Peyer's patch (tissue), 4 donors: ENCODE results near the gene HDHD5. TPM values are rescaled to one million over a fixed set of nuclear protein-coding genes. Genes with fewer than 3 reads are reported as not detected.

Source experiments
- DNase-seq, 3 donors: peaks; one replicate each; pipeline ENCODE4 v3.0.0-alpha.2; 2017 to 2019
- H3K27ac ChIP-seq, 4 donors: fragments of 200-600 bp; sonication (generic); one replicate each; pipeline ENCODE4 v1.5.1; 2016 to 2019
- H3K27me3 ChIP-seq, 2 donors: fragments of 200-600 bp; sonication (generic); one replicate each; pipeline ENCODE4 v1.5.1; 2019
- H3K36me3 ChIP-seq, 3 donors: fragments of 200-600 bp; sonication (generic); one replicate each; pipeline ENCODE4 v1.5.1; 2016 to 2019
- H3K4me1 ChIP-seq, 4 donors: fragments of 200-600 bp; sonication (generic); one replicate each; pipeline ENCODE4 v1.5.1; 2016 to 2019
- H3K4me3 ChIP-seq, 4 donors: fragments of 200-600 bp; sonication (generic); 1 replicate in 3 of 4; 2 replicates in 1 of 4; pipeline ENCODE4 v1.5.1; 2016 to 2019; ENCODE audit warnings: mild to moderate bottlenecking in 1 of 4
- H3K9me3 ChIP-seq, 4 donors: fragments of 200-600 bp; sonication (generic); one replicate each; pipeline ENCODE4 v1.5.1; 2016 to 2019; ENCODE audit warnings: mild to moderate bottlenecking in 1 of 4
- POLR2A ChIP-seq, 2 donors: fragments of 450-650 bp; IDR thresholded peaks; one replicate each; pipeline ENCODE4 v1.5.1; 2017; ENCODE audit warnings: antibody characterized with exemption in 2 of 2, mild to moderate bottlenecking in 2 of 2, moderate library complexity in 2 of 2
- total RNA-seq, 4 donors: library from RNA; depleted of rRNA; stranded (reverse); fragments of >200 nt; gene quantifications; one replicate each; pipeline ENCODE4 v1.1.0, GENCODE V29; 2016
- TF ChIP-seq, protein P1 (sequence below), 6 experiments: fragments of 450-650 bp in 4 of 6; fragments of 200-600 bp in 2 of 6; sonication (generic) in 1 of 6; IDR thresholded peaks; one replicate each; pipeline ENCODE4 v1.5.1; 2017 to 2019; ENCODE audit warnings: antibody characterized with exemption in 6 of 6, mild to moderate bottlenecking in 3 of 6, moderate library complexity in 1 of 6

Gene HDHD5
- total RNA-seq, 4 donors from 2014 or later = 15.7 to 42.0 (median 31.0) TPM

DNA sequence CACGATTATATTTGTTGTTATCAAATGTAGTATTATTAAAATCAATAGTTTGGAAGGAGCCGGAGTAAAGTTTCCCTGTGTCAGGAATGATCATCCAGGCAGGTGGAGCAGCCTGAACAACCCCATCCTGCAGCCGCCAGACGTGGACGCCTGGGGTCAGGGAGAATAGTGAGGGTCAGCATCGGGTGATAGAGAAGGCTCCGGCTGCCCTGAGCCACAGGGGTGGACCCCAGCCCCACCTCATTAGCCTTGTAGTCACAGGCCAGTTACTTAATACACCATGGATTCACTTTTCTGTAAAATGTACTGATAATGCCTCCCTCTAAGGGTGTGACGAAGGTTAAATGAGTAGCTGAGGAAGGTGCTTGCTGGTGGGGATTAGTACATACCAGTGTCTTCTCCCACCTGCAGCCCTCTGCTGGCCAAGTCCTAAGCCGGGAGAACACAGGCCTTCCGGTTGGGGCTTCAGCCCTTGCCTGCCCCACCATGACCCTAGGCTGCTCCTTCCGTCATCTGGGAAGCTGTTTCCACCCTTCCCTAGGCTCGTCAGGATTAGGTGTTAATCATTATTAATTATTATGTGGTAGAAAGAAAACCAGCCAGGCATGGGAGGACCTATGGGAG lies 52.8 kb downstream of the HDHD5 start:
- H3K27ac ChIP-seq = no peak overlapping the region
- DNase-seq = no peak
- H3K9me3 ChIP-seq = no peaks in the 10 kb centered on the region
- no peaks in the 10 kb centered on the region for H3K4me1 ChIP-seq
- H3K27me3 ChIP-seq = no peaks in the 10 kb centered on the region
- no peak for TF ChIP-seq POLR2A (IDR thresholded peaks at IDR 0.05)
- TF ChIP-seq, protein P1, sequence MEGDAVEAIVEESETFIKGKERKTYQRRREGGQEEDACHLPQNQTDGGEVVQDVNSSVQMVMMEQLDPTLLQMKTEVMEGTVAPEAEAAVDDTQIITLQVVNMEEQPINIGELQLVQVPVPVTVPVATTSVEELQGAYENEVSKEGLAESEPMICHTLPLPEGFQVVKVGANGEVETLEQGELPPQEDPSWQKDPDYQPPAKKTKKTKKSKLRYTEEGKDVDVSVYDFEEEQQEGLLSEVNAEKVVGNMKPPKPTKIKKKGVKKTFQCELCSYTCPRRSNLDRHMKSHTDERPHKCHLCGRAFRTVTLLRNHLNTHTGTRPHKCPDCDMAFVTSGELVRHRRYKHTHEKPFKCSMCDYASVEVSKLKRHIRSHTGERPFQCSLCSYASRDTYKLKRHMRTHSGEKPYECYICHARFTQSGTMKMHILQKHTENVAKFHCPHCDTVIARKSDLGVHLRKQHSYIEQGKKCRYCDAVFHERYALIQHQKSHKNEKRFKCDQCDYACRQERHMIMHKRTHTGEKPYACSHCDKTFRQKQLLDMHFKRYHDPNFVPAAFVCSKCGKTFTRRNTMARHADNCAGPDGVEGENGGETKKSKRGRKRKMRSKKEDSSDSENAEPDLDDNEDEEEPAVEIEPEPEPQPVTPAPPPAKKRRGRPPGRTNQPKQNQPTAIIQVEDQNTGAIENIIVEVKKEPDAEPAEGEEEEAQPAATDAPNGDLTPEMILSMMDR (IDR thresholded peaks at IDR 0.05) = no peak
- H3K4me3 ChIP-seq = no peak overlapping the region
- H3K36me3 ChIP-seq = peaks cover 0 to 84% (median 3%) of the 10 kb centered on the region in 3 donors

DNA sequence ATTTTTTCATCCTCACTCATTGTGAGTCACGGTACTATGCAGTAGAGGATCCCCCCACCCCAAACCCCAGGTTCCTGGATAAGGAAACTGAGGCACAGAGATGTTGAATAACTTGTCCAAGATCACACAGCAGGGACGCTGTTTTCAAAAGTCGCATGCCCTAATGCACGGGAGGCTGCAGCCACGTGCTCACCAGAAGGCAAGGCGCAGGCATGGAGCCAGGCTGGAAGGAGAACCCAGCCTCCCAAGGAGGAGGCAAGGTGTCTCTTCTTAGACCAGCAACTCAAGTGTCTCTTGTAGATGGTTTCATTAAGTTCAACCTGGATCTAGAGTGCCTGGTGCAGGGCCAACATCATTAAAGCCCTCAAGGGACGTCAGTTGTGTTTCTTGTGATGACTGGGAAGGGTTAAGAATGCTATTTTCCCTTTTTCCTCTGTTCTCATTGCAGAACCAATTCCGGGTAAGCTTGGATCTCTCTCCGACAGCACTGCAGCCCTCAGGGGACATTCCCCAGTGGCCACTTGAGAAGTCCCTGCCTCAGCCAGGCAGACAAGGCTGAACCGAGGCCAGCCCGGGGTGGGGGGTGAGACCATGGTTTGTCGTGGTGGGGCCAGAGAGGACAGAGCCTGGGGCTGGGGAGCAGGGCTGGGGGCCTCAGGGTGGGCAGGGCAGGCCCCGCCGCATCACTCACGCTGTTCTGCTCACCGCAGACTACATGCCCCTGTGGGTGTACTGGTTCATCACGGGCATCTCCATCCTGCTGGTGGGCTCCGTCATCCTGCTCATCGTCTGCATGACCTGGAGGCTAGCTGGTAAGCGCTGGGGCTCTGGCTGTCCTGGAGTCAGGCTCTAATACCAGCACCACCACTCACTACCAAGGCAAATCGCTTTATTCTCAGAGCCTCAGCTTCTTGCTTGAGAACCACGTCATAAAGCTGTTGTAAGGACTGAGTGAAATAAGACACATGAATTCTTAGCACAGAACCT lies 53.6 kb downstream of the HDHD5 start:
- no peaks in the 10 kb centered on the region for H3K4me1 ChIP-seq
- H3K27ac ChIP-seq = no peak overlapping the region
- no peak overlapping the region for H3K4me3 ChIP-seq
- H3K9me3 ChIP-seq = no peaks in the 10 kb centered on the region
- H3K27me3 ChIP-seq = no peaks in the 10 kb centered on the region
- no peak for DNase-seq
- TF ChIP-seq, protein P1 (IDR thresholded peaks at IDR 0.05) = no peak
- TF ChIP-seq POLR2A (IDR thresholded peaks at IDR 0.05) = no peak
- peaks cover 0 to 92% (median 3%) of the 10 kb centered on the region in 3 donors for H3K36me3 ChIP-seq

DNA sequence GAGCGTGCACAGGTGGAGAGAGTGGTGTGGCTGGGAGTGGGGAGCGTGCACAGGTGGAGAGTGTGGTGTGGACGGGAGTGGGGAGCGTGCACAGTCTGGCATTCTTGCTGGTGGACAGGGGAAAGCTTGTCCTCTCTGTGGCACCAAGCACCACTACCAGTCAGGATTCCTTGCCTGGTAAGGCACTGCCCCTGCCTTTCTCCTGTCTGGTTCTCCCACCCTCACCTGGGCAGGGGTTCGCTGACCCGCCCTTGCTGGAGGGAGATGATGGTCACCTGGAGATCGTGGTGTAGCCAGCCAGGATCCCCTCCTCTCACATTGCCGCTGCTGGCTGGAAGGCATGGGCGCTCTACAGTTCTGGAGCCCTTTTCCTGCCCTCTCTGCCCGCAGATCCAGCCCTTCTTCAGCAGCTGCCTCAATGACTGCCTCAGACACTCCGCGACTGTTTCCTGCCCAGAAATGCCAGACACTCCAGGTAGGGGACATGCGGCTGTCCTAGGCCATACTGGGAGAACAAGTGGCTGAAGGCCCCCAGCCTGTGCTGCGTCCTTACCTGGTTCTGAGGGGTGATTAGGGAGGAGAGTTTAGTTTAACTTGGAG lies 54.6 kb downstream of the HDHD5 start:
- DNase-seq = peak in 1 of 3 donors; percentile 31
- TF ChIP-seq POLR2A (IDR thresholded peaks at IDR 0.05) = no peak
- TF ChIP-seq, protein P1 (IDR thresholded peaks at IDR 0.05) = no peak
- Histone ChIP-seq H3K4me1 (no peaks in the 10 kb centered on the region), H3K27ac (no peak overlapping the region), H3K36me3 (peaks cover 0 to 95% (median 3%) of the 10 kb centered on the region in 3 donors), H3K9me3 (no peaks in the 10 kb centered on the region), H3K27me3 (no peaks in the 10 kb centered on the region), H3K4me3 (no peak overlapping the region)

DNA sequence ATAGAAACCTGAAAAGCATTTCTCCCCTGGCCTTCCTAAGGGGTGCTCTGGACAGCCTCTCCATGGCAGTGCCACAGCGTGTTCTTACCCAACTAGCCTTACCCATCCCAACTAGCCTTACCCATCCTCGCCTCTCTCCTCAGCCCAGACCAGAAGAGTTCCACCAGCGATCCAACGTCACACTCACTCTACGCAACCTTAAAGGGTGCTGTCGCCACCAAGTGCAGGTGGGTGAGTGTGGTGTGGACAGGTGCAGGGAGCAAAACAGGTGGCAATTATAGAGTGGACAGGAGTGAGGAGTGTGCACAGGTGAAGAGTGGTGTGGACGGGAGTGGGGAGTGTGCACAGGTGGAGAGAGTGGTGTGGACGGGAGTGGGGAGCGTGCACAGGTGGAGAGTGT lies 55.7 kb downstream of the HDHD5 start:
- TF ChIP-seq POLR2A (IDR thresholded peaks at IDR 0.05) = no peak
- TF ChIP-seq, protein P1 (IDR thresholded peaks at IDR 0.05) = no peak
- no peak overlapping the region for H3K27ac ChIP-seq
- peaks cover 0 to 3% (median 0%) of the 10 kb centered on the region in 4 donors for H3K4me1 ChIP-seq
- H3K9me3 ChIP-seq = no peaks in the 10 kb centered on the region
- peak in 1 of 3 donors; percentile 1 for DNase-seq
- H3K36me3 ChIP-seq = peaks cover 0 to 95% (median 3%) of the 10 kb centered on the region in 3 donors
- H3K4me3 ChIP-seq = no peak overlapping the region
- H3K27me3 ChIP-seq = no peaks in the 10 kb centered on the region

DNA sequence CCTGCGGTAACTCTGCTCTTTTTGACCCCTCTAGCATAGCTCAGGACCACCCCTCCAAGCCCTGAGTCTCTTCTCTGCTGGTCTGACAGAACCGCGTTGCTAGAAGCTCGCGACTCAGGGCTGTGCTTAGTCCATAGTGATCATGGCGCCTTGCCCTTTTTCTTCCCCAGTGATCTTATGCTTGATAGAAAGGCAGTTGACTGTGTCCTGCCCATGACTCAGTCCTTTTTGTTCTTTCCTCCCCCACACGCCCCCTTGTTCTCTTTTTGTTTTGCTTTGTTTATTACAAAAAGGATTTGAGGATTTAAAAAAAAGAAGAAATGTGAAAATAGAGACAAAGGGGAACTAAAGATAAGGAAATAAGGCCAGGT lies 56.8 kb downstream of the HDHD5 start:
- Histone ChIP-seq H3K27me3 (no peaks in the 10 kb centered on the region), H3K4me3 (no peak overlapping the region), H3K4me1 (peaks cover 0 to 6% (median 2%) of the 10 kb centered on the region in 4 donors), H3K9me3 (no peaks in the 10 kb centered on the region), H3K27ac (no peak overlapping the region), H3K36me3 (peaks cover 0 to 95% (median 3%) of the 10 kb centered on the region in 3 donors)
- no peak for TF ChIP-seq POLR2A (IDR thresholded peaks at IDR 0.05)
- TF ChIP-seq, protein P1 (IDR thresholded peaks at IDR 0.05) = no peak
- no peak for DNase-seq
